GM21528 (cell line): Measurements from ENCODE around the gene SLC35E4.
"Not testable (repeated sequence)": the region's sequence is repeated elsewhere in the genome, so short reads cannot be mapped to it uniquely, and the experiment has no call there.

Source experiments
- ATAC-seq: cut with Tn5 transposase; IDR thresholded peaks from one replicate; pipeline ENCODE4 v1.9.1; 2021; ENCODE audit warnings: mild to moderate bottlenecking, moderate library complexity; ENCODE audit not compliant: unreplicated experiment, low FRiP score

SLC35E4 gene

DNA sequence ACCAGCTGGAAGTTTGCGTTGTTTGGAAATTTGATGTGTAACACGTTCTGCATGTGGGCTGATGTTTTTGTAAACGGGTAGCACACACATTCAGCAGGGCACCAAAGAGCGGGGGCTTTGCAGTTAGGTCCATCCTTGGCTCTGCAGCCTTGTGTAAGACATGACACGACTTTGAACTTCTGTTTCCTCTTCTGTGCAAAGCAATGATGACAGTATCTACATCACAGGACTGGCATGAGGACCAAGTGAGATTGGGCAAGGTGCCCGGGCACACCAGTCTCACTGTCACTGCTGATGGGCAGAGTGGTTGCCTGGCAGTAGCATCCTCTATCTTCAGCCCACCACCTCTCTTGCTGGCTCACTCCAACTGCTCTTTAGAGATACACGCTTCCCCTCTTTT is 25.3 kb upstream of the SLC35E4 start:
- ATAC-seq = no peak

DNA sequence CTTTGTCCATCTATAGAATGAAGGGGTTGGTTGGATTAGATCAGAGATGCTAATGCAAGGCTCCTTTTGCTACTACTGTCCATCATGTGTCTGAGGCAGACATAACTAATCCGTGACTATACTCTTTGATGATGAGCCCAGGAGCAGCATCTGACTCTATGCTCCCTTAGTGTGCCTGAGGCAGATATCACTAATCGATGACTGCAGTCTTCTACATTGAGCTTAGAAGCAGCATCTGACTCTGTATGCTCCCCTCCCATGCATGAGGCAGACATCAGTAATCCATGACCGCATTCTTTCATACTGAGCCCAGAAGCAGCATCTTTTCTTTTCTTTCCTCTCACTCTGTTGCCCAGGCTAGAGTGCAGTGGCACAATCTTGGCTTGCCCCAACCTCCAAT is 24.4 kb upstream of the SLC35E4 start:
- ATAC-seq = no peak

DNA sequence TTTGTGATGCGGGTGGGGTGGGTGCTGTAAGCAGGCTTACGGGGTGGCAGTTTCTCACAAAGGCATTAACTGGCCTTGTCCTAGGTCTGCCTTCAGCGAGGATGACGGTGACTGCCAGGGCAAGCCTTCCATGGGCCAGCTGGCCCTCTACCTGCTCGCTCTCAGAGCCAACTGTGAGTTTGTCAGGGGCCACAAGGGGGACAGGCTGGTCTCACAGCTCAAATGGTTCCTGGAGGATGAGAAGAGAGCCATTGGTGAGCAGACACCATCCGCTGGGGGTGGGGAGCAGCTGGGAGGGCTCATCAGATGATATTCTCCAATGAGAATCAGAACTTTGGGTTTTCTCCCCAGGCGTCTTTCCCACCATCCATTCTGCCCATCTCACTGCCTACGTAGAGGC is 22.8 kb upstream of the SLC35E4 start:
- no peak for ATAC-seq

DNA sequence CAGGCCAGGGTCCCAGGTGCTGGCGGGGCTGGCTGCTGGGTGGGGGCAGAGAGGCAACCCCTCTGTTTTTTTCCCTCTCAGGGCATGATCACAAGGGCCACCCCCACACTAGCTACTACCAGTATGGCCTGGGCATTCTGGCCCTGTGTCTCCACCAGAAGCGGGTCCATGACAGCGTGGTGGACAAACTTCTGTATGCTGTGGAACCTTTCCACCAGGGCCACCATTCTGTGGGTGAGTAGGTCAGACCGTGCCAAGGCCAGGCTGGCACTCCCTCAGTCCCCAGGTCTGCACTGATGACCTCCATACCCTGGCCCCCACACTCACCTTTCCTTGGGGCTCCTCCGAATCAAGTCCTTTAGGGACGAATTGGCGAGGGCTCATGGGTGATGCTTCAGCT is 21.3 kb upstream of the SLC35E4 start:
- no peak for ATAC-seq

DNA sequence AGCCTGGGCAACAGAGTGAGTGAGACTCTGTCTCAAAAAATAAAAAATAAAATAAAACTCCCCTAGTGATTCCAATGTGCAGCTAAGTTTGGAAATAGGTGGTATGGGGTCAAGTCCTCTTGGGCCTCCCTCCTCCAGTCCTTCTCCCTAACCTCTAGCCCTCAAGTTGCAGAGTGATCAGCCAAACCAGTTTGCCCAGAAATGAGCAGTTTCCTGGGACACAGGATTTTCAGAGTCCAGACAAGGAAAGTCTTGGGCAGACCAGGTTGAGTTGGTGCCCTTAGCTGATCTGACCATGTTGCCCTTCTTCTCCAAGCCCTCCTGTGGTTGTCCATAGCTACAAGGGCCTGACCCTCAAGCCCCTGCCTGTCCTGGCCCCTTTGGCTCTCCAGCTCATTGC is 20.7 kb upstream of the SLC35E4 start:
- no peak for ATAC-seq

DNA sequence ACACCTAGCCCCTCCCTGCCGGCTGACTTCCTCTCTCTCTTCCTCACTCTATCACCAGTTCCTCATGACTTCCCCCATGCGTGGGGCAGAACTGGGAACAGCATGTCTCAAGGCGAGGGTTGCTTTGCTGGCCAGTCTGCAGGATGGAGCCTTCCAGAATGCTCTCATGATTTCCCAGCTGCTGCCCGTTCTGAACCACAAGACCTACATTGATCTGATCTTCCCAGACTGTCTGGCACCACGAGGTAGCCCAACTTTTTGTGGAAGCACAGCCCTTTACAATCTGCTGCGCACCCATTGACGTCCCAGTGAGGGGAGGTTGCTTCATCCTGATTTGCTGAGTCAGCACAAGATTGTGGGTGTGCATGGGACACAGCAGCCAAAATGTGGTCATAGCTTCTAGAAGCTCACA is 20.0 kb upstream of the SLC35E4 start:
- ATAC-seq = no peak

DNA sequence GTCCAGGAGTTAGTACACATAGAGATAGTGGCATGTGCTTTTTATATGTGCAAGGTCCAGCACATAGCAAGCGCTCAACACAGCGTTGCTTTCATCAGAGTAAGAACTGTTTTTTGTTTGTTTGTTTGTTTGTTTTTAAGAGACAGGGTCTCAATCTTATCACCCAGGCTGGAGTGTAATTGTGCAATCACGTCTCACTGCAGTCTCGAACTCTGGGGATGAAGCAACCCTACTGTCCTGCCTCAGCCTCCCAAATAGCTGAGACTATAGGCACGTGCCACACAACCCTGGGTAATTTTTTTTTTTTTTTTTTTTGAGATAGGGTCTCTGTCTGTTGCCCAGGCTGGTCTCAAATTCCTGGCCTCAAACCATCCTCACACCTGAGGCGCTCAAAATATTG is 17.8 kb upstream of the SLC35E4 start:
- no peak for ATAC-seq

DNA sequence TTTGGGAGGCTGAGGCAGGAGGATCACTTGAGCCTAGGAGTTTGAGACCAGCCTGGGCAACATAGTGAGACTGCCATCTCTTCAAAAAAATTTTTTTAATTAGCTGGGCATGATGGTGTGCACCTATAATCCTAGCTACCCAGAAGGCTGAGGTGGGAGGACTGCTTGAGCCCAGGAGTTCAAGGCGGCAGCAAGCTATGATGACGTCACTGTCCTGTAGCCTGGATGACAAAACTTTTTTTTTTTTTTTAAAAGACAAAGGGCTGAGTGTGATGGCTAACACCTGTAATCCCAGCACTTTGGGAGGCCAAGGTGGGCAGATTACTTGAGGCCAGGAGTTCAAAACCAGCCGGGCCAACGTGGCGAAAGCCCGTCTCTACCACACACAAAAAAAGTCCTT is 15.7 kb upstream of the SLC35E4 start:
- not testable (repeated sequence) for ATAC-seq

DNA sequence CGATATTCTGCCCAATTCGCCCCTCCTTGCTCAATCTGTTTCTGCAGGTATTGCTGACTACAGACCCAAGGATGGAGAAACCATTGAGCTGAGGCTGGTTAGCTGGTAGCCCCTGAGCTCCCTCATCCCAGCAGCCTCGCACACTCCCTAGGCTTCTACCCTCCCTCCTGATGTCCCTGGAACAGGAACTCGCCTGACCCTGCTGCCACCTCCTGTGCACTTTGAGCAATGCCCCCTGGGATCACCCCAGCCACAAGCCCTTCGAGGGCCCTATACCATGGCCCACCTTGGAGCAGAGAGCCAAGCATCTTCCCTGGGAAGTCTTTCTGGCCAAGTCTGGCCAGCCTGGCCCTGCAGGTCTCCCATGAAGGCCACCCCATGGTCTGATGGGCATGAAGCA is 9.2 kb upstream of the SLC35E4 start:
- no peak for ATAC-seq

DNA sequence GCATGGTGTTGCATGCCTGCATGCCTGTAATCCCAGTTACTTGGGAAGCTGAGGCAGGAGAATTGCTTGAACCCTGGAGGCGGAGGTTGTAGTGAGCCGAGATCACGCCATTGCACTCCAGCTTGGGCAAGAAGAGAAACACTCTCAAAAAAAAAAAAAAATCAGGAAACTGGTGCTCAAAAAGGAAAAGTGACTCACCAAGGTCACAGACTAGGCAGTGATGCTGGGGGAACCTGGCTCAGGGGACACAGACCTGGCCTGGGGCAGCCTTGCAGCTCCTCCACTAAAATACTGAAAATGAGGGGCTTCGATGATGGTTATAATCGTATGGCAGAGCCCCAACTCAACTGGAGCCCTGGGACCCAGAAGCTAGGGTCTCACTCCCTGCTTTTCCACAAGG is 8.1 kb upstream of the SLC35E4 start:
- no peak for ATAC-seq

DNA sequence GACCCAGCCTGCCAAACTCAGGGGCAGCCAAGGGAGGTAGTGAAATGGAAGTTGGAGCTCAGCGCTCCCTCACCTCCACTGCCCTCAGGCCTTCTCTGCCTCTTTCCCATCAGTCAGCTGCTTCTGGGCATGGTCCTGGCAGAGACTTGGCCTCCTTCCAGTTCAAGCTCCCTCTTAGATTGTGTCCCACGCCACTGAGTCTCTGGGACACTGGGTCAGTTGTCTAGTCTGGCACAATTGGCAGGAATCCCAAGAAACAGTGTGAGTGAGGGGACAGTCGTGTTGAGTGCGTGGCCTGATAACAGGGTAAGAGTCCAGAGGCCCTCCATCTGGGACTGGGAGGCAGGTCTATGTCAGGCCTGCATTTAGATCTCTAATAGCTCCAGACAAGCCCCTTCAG is 7.1 kb upstream of the SLC35E4 start:
- ATAC-seq = no peak

DNA sequence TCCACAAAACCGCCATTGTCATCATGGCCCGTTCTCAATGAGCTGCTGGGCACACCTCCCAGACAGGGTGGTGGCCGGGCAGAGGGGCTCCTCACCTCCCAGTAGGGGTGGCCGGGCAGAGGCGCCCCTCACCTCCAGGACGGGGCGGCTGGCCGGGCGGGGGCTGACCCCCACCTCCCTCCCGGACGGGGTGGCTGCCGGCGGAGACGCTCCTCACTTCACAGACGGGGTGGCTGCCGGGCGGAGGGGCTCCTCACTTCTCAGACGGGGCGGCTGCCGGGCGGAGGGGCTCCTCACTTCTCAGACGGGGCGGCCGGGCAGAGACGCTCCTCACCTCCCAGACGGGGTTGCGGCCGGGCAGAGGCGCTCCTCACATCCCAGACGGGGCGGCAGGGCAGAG is 4.1 kb upstream of the SLC35E4 start:
- not testable (repeated sequence) for ATAC-seq

DNA sequence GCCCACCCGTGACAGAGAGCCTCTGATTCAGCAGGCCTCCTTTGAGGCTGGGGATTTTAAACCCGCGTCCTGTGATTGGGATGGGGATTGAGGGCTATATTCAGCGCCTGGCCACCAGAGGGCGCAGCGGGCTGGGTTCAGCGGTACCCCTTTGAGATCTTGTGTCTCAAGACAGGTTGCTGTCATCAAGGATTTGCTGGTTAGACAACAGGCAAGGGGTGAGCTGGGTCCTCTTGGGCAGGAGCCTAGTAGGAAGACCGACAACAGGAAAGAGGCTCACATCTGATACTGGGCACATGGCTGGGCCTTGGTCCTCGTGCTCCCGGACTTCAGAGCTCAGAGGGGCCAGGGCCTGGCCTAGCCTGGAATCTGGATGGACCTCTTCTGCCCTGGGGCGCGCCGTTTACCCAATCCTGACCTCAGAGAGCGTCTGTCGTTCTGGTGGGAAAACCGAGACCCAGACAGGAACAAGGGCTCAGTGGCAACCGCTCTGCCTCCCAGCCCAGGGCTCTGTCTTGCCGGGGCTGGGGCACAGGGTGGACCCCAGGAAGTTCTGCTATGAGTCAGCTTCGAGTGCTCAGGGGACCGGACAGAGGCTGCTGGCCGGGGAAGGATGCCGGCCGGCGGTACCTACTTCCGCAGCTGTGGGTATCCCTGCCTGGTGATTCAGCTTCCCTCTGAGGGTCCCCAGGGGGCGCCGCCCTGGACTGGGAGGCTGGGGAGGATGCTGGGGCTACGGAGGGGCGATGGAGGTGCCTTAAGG is 929 bp upstream of the SLC35E4 start:
- peak; percentile 59 for ATAC-seq

DNA sequence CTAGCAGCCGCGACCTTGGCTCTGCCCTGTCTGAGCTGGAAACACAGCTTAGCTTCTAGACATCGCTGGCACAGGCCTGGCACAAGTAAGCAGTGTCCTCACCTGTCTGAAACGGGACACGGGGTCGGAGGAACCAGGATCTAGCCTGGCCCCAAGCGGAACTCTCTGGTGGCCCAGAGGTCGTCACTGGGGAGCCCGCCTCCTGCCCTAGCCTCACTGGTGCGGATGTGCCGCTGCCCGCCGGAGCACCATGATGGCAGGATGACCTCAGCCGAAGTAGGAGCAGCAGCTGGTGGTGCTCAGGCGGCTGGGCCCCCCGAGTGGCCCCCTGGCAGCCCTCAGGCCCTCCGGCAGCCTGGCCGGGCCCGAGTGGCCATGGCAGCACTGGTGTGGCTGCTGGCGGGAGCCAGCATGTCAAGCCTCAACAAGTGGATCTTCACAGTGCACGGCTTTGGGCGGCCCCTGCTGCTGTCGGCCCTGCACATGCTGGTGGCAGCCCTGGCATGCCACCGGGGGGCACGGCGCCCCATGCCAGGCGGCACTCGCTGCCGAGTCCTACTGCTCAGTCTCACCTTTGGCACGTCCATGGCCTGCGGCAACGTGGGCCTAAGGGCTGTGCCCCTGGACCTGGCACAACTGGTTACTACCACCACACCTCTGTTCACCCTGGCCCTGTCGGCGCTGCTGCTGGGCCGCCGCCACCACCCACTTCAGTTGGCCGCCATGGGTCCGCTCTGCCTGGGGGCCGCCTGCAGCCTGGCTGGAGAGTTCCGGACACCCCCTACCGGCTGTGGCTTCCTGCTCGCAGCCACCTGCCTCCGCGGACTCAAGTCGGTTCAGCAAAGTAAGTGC is 871 bp downstream of the SLC35E4 start:
- ATAC-seq = no peak

DNA sequence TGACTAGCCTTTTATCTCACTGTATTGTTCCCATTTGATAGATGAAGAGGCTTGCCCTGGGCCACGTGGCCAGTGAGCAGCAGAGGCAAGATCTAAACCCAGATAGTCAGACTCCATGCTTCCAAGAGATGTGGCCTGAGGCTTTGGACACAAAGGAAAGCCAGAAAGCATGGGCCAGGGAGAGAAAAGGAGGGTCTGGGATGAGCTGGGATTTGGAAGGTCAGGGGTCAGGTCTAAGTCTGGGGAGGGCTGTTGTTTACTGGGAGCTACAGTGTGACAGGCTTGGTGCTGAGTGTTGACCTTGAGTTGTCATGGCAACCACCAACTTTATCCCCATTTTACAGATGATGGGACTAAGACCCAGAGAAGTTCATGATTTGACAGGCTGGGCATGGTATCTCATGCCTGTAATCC is 2.1 kb downstream of the SLC35E4 start:
- no peak for ATAC-seq

DNA sequence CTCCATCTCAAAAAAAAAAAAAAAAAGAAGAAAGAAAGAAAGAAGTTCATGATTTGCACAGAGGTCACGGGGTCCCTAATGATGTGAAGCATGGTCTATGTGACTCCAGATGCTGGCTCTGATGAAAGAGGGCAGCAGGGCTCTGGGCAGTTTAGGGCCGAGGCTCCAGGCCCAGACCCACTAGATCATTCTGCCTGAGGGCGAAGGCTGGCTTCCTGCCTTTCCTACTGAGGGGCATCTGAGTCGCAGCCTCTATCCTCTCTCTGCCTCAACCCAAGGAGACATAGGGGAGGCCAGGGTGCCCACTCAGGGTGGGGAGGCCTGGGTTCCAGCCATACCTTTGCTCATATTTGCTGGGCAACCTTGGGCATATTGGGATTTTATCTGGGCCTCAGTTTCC is 4.8 kb downstream of the SLC35E4 start:
- ATAC-seq = no peak

DNA sequence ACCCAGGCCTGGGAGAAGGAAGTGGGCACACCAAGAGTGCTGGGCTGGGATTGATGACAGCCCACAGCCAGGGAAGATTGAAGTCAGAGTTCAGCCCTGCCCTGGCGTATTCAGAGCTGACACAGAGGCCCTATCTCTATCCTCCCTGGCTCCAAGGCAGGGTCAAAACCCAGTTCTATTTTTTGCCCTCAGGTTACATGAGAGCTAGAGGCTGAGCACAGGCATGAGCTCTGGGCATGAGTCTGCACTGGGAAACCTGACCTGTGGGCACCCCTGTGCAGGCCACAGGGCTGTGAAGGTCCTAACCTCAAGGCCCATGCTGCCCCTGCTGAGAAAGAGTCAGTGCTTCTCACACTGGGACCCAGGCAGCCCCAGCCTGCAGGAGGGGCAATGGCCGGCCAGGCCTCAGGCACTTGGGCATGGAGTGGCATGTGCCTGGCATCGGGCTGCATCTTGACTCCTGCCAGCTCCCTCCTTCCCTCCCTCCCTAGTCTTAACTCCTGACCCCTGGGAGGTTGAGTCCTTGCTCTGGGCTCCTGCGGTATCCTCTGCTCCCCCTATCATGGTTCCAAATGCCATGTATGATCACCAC is 5.4 kb downstream of the SLC35E4 start:
- ATAC-seq = no peak

DNA sequence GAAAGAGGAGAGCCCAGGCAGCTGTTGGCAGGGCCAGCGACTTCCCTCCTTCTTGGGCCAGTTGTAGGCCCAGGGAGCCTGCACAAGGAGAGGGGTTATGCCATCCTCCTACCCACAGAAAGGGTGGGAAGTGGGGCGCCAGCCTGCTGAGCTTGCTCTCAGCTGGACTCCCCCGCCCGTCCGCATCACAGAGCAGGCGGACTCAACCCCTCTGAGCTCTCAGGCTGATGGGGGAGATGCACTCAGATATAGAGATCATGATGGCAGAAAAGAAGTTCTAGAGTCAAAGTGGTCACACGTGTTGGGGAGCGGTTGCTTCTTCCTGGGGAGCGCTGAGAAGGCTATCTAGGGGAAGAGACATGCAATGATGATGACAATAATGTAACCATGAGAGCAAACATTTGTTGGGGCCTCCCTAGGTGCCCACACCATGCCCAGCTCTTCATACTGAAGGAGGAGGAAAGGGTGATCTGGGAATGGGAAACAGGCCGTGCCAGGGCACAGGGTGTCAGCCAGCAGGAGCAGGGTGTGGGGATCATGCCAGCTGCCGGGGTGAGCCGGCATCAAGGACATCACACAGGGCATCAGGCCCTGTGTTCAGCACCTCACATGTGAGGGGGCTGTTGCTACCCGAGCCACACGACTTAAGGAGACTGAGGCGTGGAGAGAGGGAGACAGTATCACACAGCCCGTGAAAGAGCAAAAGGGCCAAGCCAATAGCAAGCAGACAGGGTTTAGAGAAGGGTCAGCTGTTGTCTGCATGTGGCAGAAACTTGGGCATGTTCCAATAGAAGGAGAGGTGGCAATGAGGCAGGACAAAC is 7.7 kb downstream of the SLC35E4 start:
- no peak for ATAC-seq

DNA sequence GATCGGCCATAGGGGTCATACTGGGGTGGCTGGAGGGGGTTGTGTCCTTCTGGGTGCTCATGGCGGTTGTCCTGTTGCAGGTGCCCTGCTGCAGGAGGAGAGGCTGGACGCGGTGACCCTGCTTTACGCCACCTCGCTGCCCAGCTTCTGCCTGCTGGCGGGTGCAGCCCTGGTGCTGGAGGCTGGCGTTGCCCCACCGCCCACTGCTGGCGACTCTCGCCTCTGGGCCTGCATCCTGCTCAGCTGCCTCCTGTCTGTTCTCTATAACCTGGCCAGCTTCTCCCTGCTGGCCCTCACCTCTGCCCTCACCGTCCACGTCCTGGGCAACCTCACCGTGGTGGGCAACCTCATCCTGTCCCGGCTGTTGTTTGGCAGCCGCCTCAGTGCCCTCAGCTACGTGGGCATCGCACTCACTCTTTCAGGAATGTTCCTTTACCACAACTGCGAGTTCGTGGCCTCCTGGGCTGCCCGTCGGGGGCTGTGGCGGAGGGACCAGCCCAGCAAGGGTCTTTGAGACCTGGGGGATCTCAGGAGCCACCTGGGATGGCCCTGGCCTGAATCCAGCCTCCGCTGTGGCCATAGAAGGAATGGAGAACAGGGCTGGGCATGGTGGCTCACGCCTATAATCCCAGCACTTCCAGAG is 11.1 kb downstream of the SLC35E4 start:
- no peak for ATAC-seq

DNA sequence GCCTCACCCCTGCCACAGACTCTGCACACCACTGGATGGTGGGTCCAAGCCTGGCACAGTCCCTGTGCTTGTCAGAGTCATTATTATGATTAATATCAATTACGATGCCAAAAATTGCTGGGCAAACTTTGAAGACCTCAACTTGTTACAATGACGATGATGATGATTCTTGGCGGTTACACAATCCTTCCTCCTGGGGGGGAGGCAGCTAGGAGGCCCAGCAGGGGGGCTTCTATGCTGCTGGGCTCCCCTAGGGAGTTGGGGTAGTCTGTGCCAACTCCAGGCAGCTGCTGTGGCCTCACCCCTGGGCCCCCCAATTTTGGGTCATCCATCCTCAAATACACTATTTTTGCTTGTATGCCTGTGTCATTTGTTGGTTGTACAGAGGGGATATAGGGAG is 12.0 kb downstream of the SLC35E4 start:
- no peak for ATAC-seq
